Heart right ventricle (tissue), 16 donors: ENCODE results near the gene TKT. TPM values are rescaled to one million over a fixed set of nuclear protein-coding genes. Genes with fewer than 3 reads are reported as not detected.

Source experiments
- ATAC-seq, 8 donors: fragments of 200-7000 bp; cut with Tn5 transposase; one replicate each; pipeline ENCODE4 v1.9.1; 2020; ENCODE audit warnings: mild to moderate bottlenecking in 8 of 8, moderate library complexity in 8 of 8, moderate number of reproducible peaks in 1 of 8
- DNase-seq, 2 donors: peaks; one replicate each; pipeline ENCODE4 v3.0.0-alpha.2; 2020
- H3K27ac ChIP-seq, 10 donors: fragments of 200-600 bp; sonication (generic) in 2 of 10; one replicate each; pipeline versions ENCODE4 v1.5.0 to v1.8.0; 2020 to 2022; ENCODE audit warnings: mild to moderate bottlenecking in 3 of 10
- H3K27me3 ChIP-seq, 7 donors: fragments of 200-600 bp; one replicate each; pipeline ENCODE4 v1.8.0; 2021 to 2022; ENCODE audit warnings: mild to moderate bottlenecking in 2 of 7
- H3K36me3 ChIP-seq, 9 donors: fragments of 200-600 bp; sonication (generic) in 1 of 9; one replicate each; pipeline versions ENCODE4 v1.5.0 to v1.8.0; 2020 to 2022; ENCODE audit warnings: mild to moderate bottlenecking in 2 of 9
- H3K4me1 ChIP-seq, 9 donors: fragments of 200-600 bp; sonication (generic) in 1 of 9; one replicate each; pipeline versions ENCODE4 v1.5.0 to v1.8.0; 2020 to 2022; ENCODE audit warnings: mild to moderate bottlenecking in 4 of 9
- H3K4me3 ChIP-seq, 10 donors: fragments of 200-600 bp; sonication (generic) in 2 of 10; one replicate each; pipeline versions ENCODE4 v1.5.0 to v1.8.0; 2020 to 2022; ENCODE audit warnings: mild to moderate bottlenecking in 7 of 10, moderate library complexity in 2 of 10
- H3K9me3 ChIP-seq, 11 donors: fragments of 200-600 bp in 10 of 11; sonication (generic) in 2 of 11; one replicate each; pipeline versions ENCODE4 v1.5.0 to v1.8.0; 2013 to 2022; ENCODE audit warnings: mild to moderate bottlenecking in 2 of 11, control low read depth in 1 of 11, moderate library complexity in 1 of 11
- WGBS, 2 donors: extraction: QIAGEN DNeasy Blood & Tissue Kit; methylation state at CpG; one replicate each; pipeline ENCODE4 v1.1.7; 2013; ENCODE audit warnings: inconsistent platforms in 1 of 2; 5-methylcytosine and 5-hydroxymethylcytosine counted together
- intact Hi-C, 10 donors: fragments of 100-400 bp; cut with DNase I; formaldehyde crosslinking; loops; one replicate each; pipeline versions ENCODE4 v1.11.1 to v1.14.2; 2022
- polyA plus RNA-seq, 2 donors: library from polyadenylated mRNA; stranded (reverse); fragments of 200-250 nt; gene quantifications; one replicate each; pipeline ENCODE4 v1.2.3, GENCODE V29; 2013
- total RNA-seq, 10 donors: library from RNA; stranded (reverse); fragmentation: NEBNext Ultra II Directional in 3 of 10; extraction: Animal tissue kit (Norgen Biotek cat#: 25700) in 3 of 10; gene quantifications; one replicate each; pipeline versions ENCODE4 v1.2.1 to v1.2.4, GENCODE V29; 2021 to 2023
- TF ChIP-seq, protein P1 (sequence below), 9 donors: fragments of 200-600 bp; sonication (generic) in 2 of 9; IDR thresholded peaks; one replicate each; pipeline versions ENCODE4 v1.5.0 to v1.8.0; 2021 to 2022; ENCODE audit warnings: antibody characterized with exemption in 9 of 9, mild to moderate bottlenecking in 5 of 9, moderate library complexity in 1 of 9
- donor health status: Arrhythmogenic right ventricular cardiomyopathy.
- donor health status: ischemic (EF 13 %, LVEDD 7.1; RV severe dilation, severe dysfunction).
- donor health status: healthy with polysubstance abuse.
- donor health status: DM: no; HTN: yes; CAD: no.
- donor health status: DM: no; HTN: no; CAD: no.
- donor health status: ischemic (EF 25% LVEDD 6.9; RV normal size, moderate dysfunction).
- donor health status: ischemic (EF 25% LVEDD 5.7; RV mildly dilated, moderate dysfunction).
- donor health status: healthy.
- donor health status: DM: yes; HTN: yes; CAD: no.
- donor health status: Ischemic cardiomyopathy.
- donor health status: ischemic (EF 35%, LVEDD 5.7; RV mildly dilated, moderate dysfunction).
- donor health status: nonischemic (EF 11% LVEDD 7.7; RV severe dilation, severe dysfunction).
- donor health status: DM: yes; HTN: yes; CAD: no.
- donor health status: PGD.
- donor health status: ischemic (EF 29% LVEDD 5.4; RV normal size, mild dysfunction).
- donor health status: nonischemic (EF 23%, LVEDD 6.1; RV moderate dilation, normal function).

The TKT gene
- total and polyA plus RNA-seq, 12 donors = 16.5 to 91.4 (median 31.2) TPM

DNA sequence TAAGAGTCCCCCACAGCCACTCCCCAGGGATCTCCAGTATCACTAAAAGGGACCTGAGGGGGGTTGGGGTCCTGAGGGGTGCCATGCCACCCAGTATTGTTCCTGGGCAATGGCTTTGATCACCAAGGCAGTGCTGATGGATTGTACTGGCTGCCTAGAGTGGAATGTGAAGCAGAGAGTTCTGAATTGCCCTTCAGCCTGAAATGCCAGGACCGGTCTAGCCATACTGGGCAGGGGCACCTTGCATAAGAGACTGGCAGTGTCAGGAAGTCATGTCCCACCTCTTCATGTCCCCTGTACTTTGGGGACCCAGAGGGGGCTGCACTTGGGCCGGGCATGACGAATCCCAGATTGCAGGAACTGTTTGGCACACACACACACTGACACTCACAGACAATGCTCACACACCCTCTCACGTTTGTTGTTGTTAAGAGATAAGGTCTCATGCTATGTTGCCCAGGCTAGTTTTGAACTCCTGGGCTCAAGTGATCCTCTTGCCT is 4.5 kb upstream of the TKT start:
- 19 to 50% methylated on average over 4 of the region's 4 CpGs for WGBS, 2 donors
- Histone ChIP-seq H3K4me3 (no peak overlapping the region), H3K36me3 (no peaks in the 10 kb centered on the region), H3K4me1 (peaks cover 2 to 36% (median 21%) of the 10 kb centered on the region in 9 donors), H3K27ac (peak overlapping the region; percentile 36 to 82 (median 62)), H3K9me3 (no peaks in the 10 kb centered on the region), H3K27me3 (no peaks in the 10 kb centered on the region)
- intact Hi-C loops = no loop called here
- TF ChIP-seq, protein P1, sequence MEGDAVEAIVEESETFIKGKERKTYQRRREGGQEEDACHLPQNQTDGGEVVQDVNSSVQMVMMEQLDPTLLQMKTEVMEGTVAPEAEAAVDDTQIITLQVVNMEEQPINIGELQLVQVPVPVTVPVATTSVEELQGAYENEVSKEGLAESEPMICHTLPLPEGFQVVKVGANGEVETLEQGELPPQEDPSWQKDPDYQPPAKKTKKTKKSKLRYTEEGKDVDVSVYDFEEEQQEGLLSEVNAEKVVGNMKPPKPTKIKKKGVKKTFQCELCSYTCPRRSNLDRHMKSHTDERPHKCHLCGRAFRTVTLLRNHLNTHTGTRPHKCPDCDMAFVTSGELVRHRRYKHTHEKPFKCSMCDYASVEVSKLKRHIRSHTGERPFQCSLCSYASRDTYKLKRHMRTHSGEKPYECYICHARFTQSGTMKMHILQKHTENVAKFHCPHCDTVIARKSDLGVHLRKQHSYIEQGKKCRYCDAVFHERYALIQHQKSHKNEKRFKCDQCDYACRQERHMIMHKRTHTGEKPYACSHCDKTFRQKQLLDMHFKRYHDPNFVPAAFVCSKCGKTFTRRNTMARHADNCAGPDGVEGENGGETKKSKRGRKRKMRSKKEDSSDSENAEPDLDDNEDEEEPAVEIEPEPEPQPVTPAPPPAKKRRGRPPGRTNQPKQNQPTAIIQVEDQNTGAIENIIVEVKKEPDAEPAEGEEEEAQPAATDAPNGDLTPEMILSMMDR (IDR thresholded peaks at IDR 0.05) = no peak
- ATAC-seq (peak in 6 of 8 donors; percentile 5 to 68 (median 31)), DNase-seq (no peak)

- Histone ChIP-seq H3K4me3 (no peak overlapping the region), H3K27ac (peak overlapping the region; percentile 36 to 82 (median 62)), H3K4me1 (peaks cover 2 to 33% (median 18%) of the 10 kb centered on the region in 9 donors), H3K27me3 (no peaks in the 10 kb centered on the region), H3K36me3 (no peaks in the 10 kb centered on the region), H3K9me3 (no peaks in the 10 kb centered on the region)
- intact Hi-C loops = loop anchor here in 2 of 10 donors (5.0 to 10.0 kb wide), 2 partner anchors 83 to 85 kb away; partner anchors contain the start of gene DCP1A (in 1 of the 2)
- WGBS, 2 donors = 45 to 53% methylated on average over 9 of the region's 9 CpGs
- ATAC-seq (peak in 5 of 8 donors; percentile 0 to 46 (median 14)), DNase-seq (no peak)
- TF ChIP-seq, protein P1 (IDR thresholded peaks at IDR 0.05) = no peak
These were observed 3.8 kb upstream of the TKT start for GRCh38 chr3:53259427-53260259.

GRCh38 chr3:53258600-53259426 is 3.0 kb upstream of the TKT start:
- 74% methylated on average over 8 of the region's 8 CpGs for WGBS, 2 donors
- no peaks in the 10 kb centered on the region for H3K27me3 ChIP-seq
- TF ChIP-seq, protein P1 (IDR thresholded peaks at IDR 0.05) = no peak
- peak overlapping the region in 7 of 10 donors; percentile 11 to 82 (median 68) for H3K27ac ChIP-seq
- DNase-seq = no peak
- no peak for ATAC-seq
- H3K9me3 ChIP-seq = no peaks in the 10 kb centered on the region
- intact Hi-C loops = loop anchor here in 2 of 10 donors (5.0 to 10.0 kb wide), 2 partner anchors 83 to 86 kb away; partner anchors contain the start of gene DCP1A (in 1 of the 2)
- peaks cover 8 to 36% (median 25%) of the 10 kb centered on the region in 9 donors for H3K4me1 ChIP-seq
- H3K4me3 ChIP-seq = no peak overlapping the region
- no peaks in the 10 kb centered on the region for H3K36me3 ChIP-seq

DNA sequence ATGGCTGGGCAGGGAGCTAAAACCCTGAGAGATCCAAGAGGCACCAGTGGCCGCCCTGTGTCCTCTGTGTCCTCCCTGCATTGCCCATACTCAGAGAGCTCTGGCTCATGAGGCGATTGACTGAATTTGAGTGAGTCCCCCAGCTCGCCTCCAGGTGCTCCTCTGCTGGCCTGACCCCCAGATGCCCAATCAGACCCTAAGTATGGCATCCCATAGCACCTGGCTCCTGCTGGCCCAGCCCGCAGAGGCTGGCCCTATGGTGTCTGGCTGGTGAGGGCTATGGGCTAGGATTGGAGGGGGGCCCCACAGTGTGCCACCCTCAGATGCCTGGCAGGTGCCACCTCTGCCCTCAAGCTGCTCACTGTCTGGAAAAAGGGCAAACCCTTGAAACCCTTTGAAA is 1.6 kb upstream of the TKT start:
- Histone ChIP-seq H3K36me3 (no peaks in the 10 kb centered on the region), H3K27ac (peak overlapping the region in 1 of 10 donors; percentile 17), H3K4me3 (no peak overlapping the region), H3K4me1 (peaks cover 12 to 50% (median 38%) of the 10 kb centered on the region in 9 donors), H3K27me3 (no peaks in the 10 kb centered on the region), H3K9me3 (no peaks in the 10 kb centered on the region)
- ATAC-seq = no peak
- WGBS, 2 donors = 96% methylated on average over 4 of the region's 4 CpGs
- DNase-seq = no peak
- TF ChIP-seq, protein P1 (IDR thresholded peaks at IDR 0.05) = no peak
- intact Hi-C loops = loop anchor here in 2 of 10 donors (5.0 to 10.0 kb wide), 2 partner anchors 85 to 87 kb away; partner anchors contain the start of gene DCP1A (in 1 of the 2)
